Measurements from ENCODE around the gene NMS.
"Not testable (repeated sequence)": the region's sequence is repeated elsewhere in the genome, so short reads cannot be mapped to it uniquely, and the experiment has no call there.

Gene NMS, protein sequence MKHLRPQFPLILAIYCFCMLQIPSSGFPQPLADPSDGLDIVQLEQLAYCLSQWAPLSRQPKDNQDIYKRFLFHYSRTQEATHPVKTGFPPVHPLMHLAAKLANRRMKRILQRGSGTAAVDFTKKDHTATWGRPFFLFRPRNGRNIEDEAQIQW

DNA sequence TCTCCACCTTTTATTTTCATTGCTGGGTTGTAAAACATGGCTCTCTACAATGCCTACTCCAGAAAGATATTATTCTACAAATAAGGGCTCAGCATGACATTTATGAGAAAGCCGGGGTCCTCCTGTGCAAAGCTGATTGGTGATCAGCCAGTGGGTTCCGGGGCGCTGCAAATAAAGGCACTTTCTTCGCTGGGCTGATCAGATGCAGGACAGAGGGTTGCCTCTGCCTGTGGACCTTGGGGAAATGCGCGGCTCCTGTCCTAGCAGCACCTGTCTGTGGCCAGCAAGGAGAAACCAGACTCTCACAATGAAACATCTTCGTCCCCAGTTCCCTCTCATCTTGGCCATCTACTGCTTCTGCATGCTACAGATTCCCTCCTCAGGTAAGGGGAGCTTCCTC lies at the start of gene NMS:
Gene NMS (plus strand): TSS at position 301 of the 400 bp plus-strand sequence. CDS start 7 bp downstream, at position 308.
- DNase-seq = no peak

DNA sequence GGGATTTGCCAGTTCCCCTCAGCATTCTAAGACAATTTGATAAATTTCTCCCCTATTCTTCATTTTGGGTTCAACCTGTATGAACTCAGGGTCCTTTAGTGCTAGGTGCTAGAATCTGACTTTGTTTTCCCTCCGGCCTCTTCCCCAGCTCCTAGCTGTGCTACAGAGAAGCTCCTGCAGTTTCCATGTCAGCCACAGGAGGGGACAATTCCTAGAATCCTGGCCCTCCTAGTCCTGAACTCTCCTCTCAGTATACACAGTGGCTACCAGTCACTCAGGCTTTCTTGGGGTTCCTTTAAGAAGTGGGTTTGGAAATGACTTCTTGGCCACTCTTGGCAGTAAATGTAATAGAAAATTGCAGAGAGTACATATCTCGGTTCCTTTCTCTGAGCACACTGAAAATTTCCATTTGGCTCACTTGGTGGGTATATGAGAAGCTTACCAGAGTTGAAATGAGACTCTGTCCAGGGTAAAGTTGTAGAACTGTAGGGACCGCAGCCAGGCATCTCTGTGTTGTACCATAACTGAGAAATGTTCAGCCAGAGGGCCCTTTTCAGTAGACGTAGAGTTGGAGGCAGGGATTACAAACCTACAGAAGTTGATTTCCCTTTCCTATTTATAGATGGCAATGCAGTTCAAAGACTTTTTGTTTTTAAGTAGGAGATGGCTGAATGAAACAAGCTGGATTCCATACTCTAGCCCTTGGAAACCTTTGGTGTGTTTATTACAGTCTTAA lies 47.8 kb upstream of the NMS start:
- no peak for DNase-seq

GRCh38 chr2:100423631-100424030 lies 46.7 kb upstream of the NMS start:
- DNase-seq = no peak

DNA sequence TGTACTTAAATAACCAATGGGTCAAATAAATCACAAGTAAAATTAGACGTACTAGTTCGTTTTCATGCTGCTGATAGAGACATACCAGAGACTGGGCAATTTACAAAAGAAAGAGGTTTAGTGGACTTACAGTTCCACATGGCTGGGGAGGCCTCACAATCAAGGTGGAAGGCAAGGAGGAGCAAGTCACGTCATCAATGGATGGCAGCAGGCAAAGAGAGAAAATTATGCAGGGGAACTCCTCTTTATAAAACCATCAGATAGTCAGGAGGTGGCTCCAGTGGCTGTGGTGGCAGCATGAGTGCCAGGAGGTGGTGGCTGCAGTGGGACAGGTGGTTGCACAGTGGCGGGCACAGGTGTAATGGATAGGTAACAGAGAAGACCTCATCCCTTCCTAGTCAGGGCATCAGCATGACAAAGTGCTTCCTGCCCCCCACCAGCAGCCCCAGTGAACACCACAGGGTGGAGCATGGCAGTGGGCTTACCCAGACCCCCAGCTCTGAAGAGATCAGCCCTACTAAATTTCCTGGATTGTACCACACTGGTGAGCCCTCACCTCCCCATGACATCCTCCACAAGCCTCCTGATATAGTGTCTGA lies 45.9 kb upstream of the NMS start:
- DNase-seq = no peak

GRCh38 chr2:100425107-100425506 lies 45.2 kb upstream of the NMS start:
- DNase-seq = no peak

- DNase-seq = no peak
Measured at GRCh38 chr2:100425573-100426383, 44.5 kb upstream of the NMS start.

GRCh38 chr2:100426384-100426720 lies 43.9 kb upstream of the NMS start:
- no peak for DNase-seq

DNA sequence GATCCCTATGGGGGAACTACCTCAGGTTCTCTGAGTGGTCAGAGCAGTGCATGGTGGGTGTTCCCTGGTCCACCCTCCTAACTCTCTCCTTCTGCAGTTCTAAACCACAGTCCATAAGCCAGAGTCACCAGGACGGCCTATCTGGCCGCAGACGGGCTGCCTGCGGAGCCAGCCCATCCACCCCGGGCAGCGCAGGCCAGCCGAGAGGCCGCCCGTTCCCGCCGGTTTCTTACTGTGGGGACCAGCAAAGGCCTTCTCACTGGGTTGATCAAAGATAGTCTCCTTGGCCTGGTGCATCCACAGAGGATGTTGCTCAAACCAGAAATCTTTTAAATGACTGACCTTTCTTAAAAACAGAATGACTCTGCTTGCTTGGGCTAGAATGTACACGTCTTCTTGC lies 43.2 kb upstream of the NMS start:
- no peak for DNase-seq

DNA sequence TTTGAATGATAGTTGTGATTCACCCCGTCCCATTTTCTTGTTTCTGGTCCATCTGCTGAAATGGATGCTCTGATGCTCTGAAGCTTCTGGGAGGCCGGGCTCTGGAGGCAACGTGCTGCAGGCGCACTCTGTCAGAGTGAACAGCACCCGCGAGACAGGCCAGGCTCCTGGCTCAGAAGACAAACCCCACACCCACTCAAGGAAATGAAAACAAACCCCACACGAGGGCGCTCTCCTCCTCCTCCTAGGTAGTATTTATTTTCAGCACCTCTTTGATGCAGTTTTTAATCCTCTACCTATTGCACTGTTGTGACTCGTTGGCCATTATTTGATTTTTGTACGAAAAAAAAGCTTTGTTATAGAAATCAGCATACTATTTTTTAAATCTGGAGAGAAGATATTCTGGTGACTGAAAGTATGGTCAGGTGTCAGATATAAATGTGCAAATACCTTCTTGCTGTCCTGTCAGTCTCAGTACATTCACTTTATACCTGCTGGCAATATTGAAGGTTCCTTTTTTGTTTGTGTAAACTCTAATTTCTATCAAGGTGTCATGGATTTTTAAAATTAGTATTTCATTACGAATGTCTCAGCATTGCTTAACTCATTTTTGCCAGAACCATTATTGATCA lies 42.5 kb upstream of the NMS start:
- DNase-seq = peak; percentile 8 to 31 (median 10)

GRCh38 chr2:100429726-100430125 lies 40.6 kb upstream of the NMS start:
- DNase-seq = no peak

GRCh38 chr2:100437751-100438150 lies 32.5 kb upstream of the NMS start:
- no peak for DNase-seq

- no peak for DNase-seq
Measured at GRCh38 chr2:100446696-100447095, 23.6 kb upstream of the NMS start.

DNA sequence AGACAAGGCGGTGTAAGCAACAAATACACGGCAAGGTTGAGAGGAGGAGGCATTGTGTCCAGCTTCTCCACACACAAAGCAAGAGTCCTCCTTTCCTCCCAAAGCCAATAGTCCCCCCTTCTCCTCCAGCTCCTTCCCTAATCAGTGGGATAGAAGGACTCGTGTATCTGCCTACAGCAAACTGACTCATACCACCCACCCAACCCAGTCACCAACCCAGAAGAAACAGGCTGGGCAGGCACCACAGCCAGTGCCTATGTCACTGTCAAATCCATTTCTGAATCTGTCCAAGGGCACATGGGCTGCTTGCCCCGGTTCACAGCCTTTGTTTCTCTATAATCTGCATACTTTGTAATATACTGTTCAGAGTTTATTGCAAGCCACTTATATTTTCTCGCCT lies 19.2 kb upstream of the NMS start:
- no peak for DNase-seq

DNA sequence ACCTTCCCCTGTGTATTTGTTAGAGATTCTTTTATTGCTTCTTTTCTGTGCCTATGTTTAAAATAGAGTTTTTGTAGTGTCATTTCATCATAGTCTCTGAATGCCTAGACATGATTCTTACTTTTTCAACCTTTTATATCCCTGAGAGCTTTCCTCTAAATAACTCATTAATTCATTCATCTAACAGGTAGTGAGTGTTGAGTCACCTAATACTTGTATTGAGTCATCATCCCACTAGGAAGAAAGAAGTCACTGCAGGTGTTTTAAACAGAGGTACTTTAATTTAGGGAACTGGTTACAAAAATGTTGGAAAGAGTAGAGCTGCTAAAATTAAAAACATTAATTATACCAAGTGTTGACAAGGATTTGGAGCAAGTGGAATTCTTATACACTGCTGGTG lies 18.5 kb upstream of the NMS start:
- no peak for DNase-seq

DNA sequence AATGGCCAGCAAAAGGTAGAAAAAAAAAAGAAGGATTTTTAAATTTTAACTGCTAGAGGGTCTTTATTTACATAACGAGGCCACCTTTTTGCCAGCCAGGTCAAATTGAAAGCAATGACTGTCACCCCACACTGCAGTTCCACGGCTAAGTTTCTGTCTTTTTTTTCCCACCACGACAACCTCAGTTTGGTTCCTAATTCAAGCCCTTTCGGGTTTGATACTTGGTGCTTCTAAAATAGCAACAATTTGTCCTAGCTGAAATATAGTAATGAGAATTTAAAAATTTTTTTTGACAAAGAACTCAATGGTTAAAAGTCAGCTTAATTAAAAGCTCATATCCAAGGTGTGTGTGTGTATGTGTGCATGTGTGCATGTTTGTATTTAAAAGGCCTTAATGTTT lies 16.4 kb upstream of the NMS start:
- no peak for DNase-seq

GRCh38 chr2:100456357-100456756 lies 13.9 kb upstream of the NMS start:
- not testable (repeated sequence) for DNase-seq

- DNase-seq = no peak
Measured at GRCh38 chr2:100460904-100461530, 9.3 kb upstream of the NMS start.

GRCh38 chr2:100470898-100471514 lies 724 bp downstream of the NMS start:
- no peak for DNase-seq

- no peak for DNase-seq
Measured at GRCh38 chr2:100476606-100477005, 6.3 kb downstream of the NMS start.

DNA sequence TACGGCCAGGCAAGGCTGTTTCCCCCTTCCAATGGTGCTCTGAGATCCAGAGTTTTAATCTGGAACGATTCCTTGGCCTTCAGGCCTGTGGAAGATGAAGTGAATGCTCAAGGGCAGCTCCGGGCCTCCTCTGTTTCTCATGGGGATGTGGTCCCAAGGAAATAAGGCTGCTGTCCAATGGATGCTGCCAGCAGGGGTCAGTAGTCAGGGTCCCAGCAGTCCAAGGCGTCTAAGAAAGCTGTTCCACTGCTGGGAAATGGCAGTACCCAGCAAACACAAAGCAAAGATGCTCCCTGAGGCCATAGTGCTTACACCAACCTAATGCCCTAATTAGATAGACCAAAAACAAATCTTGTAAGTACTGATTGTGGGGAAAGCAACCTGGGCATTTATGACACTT lies 12.5 kb downstream of the NMS start:
- DNase-seq = no peak

DNA sequence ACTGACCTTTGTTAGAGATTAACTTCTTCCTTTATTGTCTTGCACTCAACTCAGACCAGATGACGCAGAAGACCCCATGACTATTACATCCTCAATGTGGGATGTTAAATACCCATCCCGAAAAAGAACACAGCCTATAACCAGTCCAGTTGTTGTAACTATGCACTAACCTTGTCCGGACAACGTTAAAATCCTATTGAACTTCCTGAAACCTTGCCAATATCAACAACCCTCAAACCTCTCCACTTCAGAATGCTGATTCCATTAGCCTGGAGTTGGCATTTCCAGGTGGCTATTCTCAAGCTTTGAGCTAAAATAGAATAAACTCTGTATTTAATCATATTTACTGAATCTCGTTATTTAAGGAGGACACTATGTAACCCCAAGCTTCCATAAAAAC lies 13.6 kb downstream of the NMS start:
- no peak for DNase-seq

DNA sequence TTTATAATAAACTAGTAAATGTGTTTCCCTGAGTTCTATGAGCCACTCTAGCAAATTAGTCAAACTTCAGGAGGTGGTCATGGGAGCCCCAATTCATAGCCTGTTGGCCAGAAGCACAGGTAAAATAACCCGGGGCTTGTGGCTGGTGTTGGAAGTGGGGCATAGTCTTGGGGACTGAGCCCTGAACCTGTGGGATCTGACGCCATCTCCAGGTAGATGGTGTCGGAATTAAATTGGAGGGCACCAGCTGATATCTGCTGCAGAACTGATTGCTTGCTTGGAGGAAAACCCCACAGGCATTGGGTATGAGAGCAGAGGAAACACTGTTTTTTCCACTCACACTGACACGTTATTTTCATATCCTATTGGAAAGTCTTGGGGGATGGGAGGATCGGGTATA lies 14.1 kb downstream of the NMS start:
- DNase-seq = no peak
